NCI-H748 (cell line): Measurements from ENCODE around the gene BRCC3.
"Not testable (repeated sequence)": the region's sequence is repeated elsewhere in the genome, so short reads cannot be mapped to it uniquely, and the experiment has no call there.

Experiments used
- DNase-seq: peaks from one replicate; lab custom pipeline; 2025; ENCODE audit not compliant: unreplicated experiment; lab: John Stamatoyannopoulos, UW

BRCC3 gene

DNA sequence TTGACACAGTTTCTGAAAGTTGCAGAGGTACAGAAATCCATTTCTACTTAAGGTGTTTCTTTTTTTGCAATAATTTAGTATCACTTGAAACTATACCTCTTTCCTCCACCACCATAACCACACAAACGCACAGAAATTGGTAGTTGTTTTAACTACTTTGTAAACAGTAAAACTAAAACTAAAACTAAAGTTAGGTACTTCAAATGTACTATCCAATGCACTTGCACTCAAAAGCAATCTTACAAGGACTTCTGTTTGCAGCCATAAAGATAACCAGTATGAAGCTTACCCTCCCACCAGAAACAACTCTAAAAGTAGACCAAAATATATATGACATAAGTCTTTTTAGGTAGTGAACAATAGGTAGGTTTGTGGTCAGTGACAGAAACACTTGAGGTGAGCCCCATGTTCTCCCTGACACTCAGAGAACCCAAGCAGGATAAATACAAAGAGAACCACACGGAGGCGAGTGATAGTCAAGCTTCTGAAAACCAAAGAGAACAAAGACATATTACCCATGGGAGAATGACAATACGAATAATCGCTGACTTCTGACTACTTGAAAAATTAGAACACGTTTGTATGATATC is 72.7 kb downstream of the BRCC3 start:
- no peak for DNase-seq

DNA sequence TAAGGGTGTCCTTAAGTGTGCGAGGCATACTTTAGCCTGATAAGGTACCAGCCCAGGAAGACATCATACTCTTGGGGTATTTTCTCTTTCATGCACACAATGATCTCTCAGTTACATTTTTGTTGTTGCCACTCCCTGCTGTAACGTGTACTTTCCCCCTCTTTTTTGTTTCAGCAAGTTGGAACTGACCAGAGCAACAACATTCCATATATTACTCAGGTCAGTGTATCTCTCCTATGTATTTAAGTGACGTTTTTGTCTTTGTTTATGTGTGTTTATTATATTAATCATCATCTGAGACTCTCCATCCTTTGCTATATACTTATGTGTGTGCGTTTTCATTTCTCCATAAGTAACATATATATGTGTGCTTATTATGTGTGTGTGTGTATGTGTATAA is 73.6 kb downstream of the BRCC3 start:
- no peak for DNase-seq

DNA sequence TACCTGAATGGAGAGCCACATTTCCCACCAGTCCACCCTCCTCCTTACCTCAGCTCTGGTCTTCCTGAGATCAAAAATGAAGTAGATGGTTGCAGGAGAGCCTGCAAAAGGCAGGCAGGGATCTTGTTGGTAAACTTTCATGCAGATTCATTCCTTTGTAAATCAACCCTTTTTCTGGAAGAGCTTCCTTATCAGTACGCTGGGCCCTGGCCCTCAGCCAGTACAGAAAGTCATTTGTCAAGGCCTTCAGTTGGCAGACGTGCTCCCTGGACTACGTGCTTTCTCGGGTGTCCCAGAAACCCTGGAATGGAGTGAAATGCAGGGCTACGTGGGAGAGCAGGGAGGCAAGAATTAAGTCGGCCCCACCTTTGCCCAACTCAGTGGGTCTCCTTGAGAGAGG is 76.3 kb downstream of the BRCC3 start:
- not testable (repeated sequence) for DNase-seq

DNA sequence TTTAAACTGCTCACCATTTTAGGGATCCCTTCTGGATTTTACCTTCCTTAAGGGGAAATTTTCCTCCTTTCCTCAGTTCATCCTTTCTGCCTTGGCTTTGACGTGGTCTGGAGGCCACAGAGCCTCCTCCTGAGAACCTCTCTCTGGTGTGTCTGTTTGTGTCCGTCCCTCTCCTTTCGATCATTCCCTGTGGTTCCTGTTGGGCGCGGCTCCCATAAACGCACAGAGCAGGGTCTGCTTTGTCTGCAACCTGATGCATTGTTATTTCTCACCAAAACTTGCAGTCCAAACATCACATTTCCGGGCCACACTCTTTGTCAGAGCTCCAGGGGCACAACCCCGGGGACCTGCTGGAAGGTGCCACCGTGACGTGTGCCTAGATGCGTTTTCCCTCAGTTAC is 76.9 kb downstream of the BRCC3 start:
- not testable (repeated sequence) for DNase-seq

DNA sequence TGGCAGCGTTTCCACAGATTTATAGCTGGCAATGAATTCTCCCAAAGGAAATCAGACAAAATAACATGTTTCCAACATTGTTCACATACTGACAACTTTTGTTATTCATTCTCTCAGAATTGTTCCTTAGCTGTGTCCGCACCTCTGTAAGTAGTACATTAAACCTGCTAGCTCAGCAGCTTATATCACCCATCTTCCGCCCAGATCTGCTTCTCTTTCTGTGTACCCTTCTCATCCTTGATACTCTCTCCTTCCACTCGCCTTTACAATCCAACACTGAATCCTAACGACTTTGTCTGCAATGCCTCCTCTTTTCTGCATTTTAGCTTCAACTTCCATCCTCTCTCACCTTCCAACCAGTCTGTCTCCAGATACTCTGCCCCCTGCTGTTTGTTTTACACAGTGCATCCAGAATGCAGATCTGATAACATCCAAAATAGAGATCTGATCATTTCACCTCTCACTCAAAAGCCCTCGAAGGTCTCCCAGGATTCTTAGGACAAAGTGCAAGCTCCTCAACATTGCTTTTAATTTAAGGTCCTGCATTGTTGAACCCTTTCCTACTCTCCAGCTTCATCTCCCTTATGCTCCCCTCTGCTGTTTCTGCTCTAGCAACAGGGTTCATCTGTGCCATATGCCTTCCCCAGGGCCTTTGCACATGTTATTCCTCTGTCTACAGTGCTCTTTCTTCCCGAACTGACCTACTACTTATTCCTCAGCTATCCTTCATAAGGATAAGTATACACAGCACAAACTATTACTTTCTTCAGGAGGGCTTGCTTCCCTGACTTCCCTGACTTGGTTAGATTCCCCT is 77.6 kb downstream of the BRCC3 start:
- peak; percentile 29 for DNase-seq

DNA sequence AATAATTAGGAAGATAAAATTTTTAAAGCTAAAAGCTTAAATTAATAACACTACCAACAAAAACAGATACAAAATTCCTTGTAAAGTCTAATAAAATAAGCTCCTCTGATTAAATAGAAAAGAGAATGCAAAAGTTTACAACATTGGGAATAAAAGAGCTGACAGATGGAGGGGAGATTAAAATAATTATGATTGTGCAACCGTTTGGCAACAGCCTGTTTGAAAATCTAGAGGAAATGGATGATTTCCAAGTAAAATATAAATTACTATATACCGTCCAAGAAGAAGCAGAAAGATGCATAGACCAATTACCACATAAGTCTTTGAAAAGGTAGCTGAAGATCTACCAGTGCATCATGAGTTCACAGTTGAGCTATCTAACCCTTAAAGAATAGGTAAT is 98.6 kb downstream of the BRCC3 start:
- DNase-seq: no peak
